ENCODE measurements around the gene TAF1A.

TAF1A gene

GRCh38 chr1:222596696-222597095 is 7.0 kb upstream of the TAF1A start:
- no peak for DNase-seq (ENCODE audit: low read depth in 3 of 3)

DNA sequence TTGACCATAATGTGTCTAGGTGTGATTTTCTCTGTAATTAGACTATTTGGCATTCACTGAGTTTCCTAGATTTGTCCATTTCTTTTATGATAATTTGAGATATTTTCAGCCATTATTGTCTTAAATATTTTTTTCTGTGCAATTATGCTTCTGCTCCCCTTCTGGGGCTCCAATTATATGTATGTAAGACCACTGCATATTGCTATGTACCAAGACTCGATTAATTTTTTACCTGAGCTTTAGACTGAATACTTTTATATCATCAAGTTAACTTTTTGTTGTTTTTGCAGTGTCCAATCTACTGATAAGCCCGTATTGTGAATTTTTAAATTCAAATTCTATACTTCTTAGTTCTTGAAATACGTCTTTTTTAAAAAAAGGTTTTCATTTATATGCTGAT is 5.1 kb upstream of the TAF1A start:
- DNase-seq (ENCODE audit: low read depth in 3 of 3), result no peak

DNA sequence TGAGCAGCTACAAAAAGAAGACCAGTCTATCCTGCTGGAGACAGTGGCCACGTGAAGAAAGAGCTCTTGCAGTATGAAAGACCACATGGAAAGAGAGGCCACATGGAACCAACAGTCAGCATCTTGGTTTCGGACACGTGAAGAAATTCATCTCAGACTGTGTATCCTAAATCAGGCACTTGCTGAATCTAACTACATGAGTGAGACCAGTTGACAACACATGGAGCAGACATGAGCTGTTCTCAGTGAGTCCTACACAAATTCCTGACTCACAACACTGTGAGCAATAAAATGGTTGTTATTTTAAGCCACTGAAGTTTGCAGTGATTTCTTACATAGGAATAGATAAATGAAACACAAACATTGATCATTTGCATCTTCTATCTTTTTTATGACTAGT is 2.4 kb upstream of the TAF1A start:
- no peak for DNase-seq (ENCODE audit: low read depth in 3 of 3)

DNA sequence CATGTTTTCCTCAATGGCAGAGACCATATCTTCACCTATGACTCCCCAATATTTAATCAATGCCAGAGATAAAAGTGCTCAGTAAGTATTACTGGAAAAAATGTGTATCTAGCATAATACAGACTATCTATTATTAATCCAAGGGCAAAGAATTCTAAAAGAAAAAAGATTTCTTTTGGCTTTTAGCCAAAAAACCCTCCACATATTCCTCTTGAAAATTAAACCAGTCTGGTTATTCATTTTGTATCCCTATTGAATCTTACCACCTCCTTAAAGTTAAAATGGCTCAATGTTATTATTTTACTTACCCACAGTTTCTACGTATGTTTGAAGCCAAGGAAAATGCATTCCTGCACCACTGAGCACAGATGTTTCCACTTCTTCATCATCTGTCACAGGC is 1.6 kb downstream of the TAF1A start:
- no peak for DNase-seq (ENCODE audit: low read depth in 3 of 3)

GRCh38 chr1:222586842-222587241 is 2.9 kb downstream of the TAF1A start:
- DNase-seq (ENCODE audit: low read depth in 3 of 3), result no peak

DNA sequence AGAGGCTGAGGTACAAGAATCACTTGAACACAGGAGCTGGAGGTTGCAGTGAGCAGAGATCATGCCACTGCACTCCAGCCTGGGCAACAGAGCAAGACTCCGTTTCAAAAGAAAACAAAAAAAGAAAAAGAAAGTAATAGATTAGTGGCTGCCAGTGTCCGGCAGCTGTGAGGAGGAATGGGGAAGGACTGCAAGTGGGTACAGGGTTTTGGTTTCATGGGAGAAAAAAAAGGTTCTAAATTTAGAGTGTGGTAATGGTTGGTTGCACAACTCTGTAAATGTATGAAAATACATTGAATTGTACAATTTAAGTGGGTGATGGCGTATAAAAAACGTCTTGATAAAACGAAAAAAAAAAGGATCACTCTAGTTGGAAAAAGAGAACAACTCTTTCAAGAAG is 6.7 kb downstream of the TAF1A start:
- DNase-seq (ENCODE audit: low read depth in 3 of 3), result no peak

DNA sequence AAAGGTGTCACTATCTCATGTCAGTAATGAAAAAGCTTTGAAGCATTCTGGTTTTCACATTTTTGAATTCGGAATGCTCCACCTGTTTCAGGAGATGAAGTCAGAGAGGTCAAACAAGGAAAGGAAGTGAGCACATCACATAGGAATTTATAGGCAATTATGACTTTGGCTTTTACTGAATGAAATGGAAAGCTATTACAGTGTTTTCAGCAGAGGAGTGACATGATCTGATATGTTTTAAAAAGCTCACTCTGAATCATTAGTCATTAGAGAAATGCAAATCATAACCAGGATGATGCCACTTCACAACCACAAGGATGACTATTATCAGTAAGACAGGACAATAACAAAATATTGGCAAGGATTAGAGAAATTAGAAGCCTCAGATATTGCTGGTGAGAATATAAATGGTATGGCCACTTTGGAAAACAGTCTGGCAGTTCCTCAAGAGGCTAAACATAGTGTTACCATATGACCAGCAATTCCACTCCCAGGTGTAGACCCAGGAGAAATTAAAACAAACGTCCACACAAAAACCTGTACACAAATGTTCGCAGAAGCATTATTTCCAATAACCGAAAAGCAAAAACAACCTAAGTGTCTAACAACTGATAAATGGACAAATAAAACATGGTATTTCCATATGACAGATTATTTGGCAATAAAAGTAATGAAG is 7.5 kb downstream of the TAF1A start:
- DNase-seq (ENCODE audit: low read depth in 3 of 3), result no peak

- no peak for DNase-seq (ENCODE audit: low read depth in 3 of 3)
Measured at GRCh38 chr1:222579316-222579715, 10.4 kb downstream of the TAF1A start.

- no peak for DNase-seq (ENCODE audit: low read depth in 3 of 3)
Measured at GRCh38 chr1:222570837-222571236, 18.9 kb downstream of the TAF1A start.

- no peak for DNase-seq (ENCODE audit: low read depth in 3 of 3)
Measured at GRCh38 chr1:222561656-222562055, 28.1 kb downstream of the TAF1A start.

GRCh38 chr1:222557574-222557973 is 32.2 kb downstream of the TAF1A start:
- DNase-seq (ENCODE audit: low read depth in 3 of 3), result no peak

GRCh38 chr1:222557148-222557547 is 32.6 kb downstream of the TAF1A start:
- DNase-seq (ENCODE audit: low read depth in 3 of 3), result no peak

DNA sequence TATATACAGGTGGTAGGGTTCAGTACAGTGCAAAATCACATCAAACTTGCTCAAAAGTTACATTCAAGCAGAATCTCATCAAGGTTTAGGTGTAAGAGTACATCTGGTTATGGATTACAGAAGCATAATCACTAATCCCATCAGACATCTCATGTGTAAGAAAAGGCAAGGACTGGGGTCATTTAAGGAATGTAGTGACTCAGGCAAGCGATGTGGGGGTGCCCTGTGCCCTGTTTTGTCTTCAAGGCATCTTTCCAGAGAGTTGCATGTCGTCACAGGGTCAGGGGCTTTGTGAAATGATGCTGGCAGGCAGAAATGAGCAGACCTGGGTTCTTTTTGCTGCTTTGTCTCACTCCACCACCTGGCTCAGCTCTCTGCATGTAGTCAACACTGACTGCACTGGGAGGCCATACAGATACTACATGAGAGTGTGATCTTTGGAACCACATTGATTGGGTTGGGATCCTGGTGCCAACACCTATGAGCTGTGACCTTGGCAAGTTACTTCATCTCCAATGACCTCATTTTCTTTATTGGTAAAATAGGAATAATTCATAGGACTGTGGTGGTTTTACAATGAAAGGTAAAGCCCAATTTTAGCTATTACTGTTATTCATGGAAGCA is 33.6 kb downstream of the TAF1A start:
- no peak for DNase-seq (ENCODE audit: low read depth in 3 of 3)

DNA sequence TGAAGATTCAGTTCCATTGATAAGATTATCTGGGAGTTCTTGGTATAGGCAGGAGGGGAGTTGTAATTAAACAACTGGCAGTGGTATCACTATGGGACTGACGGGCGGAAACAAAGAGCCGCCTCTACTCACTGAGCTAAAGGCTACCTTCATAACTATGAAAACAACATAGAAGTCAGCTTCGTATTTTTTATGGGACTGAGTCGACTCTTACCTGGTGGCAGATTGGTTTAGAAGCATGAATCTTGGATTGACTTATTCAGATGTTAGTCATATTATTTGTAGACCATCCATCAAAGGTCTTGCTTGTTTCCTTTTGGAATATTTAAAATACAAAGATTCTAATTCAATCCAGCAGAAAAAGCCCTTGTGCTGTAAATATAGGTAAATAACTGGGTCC is 35.6 kb downstream of the TAF1A start:
- DNase-seq (ENCODE audit: low read depth in 3 of 3), result no peak

GRCh38 chr1:222552882-222553281 is 36.9 kb downstream of the TAF1A start:
- DNase-seq (ENCODE audit: low read depth in 3 of 3), result no peak

DNA sequence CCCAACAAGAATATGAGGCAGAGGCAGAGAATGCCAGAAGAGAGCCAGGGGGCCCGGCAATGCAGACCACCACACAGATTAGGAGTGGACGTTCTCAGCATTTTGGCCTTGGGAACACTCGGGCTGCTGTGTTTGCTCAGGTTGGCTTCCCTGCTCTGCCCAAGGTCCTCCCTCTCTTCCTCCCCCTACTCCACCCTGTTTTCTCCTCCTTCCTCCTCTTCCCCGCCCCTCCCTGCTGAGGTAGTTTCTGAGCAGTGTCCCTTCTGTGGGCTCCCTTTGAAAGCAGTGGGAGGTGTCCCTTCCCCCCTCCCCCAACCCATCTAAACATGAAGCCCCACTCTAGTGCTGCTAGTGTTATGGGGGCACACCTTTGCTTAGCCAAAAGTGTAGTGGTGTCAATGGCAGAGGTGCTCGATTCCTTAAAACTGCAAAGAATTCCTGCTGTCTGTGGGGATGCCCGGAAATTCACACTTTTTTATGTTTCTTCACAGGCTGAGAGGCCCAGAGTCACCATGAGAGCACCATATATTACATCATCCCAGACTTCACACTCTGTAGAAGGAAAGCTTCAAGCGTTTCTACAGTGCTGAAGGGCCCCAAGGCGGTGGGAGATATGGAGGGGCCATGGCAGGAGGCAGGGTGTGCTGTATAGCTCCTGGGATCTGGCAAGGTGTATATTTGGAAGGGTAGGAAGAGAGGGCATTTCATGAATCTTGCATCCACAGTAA is 41.6 kb downstream of the TAF1A start, which contains the start of gene HHIPL2:
TSS of gene HHIPL2 (minus strand) at position 161 of the 728 bp plus-strand sequence. CDS start at position 101, 60 bp downstream.
- DNase-seq (ENCODE audit: low read depth in 3 of 3), result no peak

DNA sequence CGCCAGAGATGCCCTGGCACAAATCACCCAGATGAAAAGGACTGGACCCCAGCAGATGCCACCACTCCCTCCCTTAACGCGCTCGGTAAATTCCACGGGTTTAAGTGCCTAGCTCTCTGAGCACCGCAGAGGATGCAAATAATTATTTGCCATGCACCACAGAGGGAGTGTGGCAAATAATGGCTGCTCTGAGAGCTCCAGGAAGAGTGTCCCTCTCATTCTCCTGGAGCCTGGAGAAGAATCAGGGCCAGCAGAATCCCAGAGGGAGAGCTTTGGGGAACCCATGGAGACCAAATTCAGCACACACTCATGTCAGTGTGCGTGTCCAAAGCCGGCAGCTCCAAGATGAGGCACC is 42.5 kb downstream of the TAF1A start:
- no peak for DNase-seq (ENCODE audit: low read depth in 3 of 3)

DNA sequence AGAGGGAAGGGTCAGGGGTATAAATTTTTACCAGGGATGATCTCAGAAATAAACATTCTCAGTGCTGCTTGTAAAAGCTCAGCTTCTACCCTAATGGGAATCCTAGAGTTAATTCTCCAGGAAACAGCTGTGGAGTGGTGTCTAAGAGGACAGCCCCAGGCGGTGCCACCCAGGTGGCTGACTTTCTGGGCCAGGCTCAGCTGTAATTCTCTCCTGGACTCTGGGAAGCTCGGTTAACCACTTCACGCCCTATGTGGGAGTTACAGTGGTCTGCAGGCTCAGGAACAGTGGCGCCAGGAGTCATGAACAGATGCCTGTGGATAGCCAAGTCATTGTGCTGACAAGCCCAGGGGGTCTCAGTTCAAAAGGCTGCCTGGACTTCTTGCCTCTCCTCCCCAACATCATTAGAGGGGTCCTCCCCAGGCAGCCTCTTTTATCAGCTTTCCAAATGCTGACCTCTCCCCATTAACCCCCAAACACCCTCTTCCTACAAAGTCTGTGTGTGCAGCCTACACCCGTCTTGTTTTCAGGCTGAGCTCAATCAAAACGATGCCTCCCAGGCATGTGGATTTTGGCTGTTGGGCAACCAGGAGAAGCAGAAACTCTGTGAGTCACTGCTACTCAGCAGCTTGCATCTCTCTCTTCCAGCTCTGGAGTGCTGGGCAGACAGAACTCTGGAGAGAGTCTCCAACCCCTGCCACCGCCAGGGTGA is 43.0 kb downstream of the TAF1A start:
- DNase-seq (ENCODE audit: low read depth in 3 of 3), result no peak

DNA sequence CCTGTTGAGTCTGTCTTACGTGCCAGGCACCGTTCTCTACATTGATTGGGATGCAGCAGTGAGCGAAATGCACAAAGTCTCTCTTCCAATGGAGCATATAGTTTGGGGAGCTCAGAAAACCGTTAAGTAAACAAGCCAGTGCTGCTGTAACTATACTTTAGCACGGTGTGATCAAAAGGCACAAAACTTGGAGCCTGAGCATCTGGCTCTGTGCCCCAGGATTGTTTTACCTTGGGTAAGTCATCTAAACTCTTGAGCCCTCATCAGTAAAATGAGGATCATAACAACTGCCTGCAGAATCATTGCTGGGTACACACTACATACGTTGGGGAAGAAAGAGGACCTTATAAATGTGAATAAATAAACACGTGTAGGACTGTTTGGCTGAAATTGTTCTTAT is 43.6 kb downstream of the TAF1A start:
- DNase-seq (ENCODE audit: low read depth in 3 of 3), result no peak

DNA sequence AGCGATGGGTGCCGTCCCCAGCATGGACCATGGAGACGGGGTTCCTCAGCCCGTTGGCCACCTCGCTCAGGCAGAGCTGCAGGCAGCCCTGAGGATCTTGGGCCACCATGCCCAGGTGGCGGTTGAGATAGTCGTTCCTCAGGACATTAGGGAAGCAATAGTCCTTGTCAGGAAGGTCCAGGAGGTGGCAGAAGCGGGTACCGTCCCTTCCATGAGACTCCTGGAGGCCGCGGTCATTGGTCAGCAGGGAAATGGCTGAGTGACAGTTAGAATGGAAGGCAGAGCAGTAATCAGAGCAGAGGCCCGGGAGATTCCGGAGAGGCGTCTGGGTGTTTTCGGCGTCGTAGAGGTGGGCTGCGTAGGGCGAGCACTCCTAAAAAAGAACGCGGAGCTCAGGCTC is 45.9 kb downstream of the TAF1A start:
- no peak for DNase-seq (ENCODE audit: low read depth in 3 of 3)

- DNase-seq (ENCODE audit: low read depth in 3 of 3), result no peak
Measured at GRCh38 chr1:222540598-222540995, 49.1 kb downstream of the TAF1A start.

GRCh38 chr1:222539951-222540597 is 49.7 kb downstream of the TAF1A start:
- no peak for DNase-seq (ENCODE audit: low read depth in 3 of 3)

All from stimulated activated CD4-positive, alpha-beta T cell treated with anti-CD3 and anti-CD28 coated beads, TNF-alpha, amount 100 ng/mL, for 24 hours (primary cell).